ENCODE results near the gene SPRR2D. TPM values are rescaled to one million over a fixed set of nuclear protein-coding genes. Genes with fewer than 3 reads are reported as not detected.

Gene SPRR2D
- total RNA-seq, 4 donors from 2014 or later: not detected

DNA sequence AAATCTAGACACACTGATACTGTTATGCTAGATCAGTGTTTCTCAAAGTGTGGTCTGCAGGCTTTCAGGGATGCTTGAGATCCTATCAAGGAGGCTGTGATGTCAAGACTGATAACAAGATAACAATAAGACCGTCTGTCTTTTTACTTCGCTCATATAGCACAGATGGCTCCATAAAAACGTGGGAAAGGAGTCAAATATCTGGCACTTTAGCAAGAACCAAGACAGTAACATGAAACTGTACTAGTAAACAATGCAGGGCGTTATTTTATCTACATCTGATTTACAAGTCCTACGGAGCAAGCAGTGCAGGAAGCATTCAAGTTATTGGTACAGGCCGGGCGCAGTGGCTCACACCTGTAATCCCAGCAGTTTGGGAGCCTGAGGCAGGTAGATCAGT lies 43.0 kb downstream of the SPRR2D start:
- H3K27ac ChIP-seq: no peak overlapping the region
- H3K36me3 ChIP-seq: no peaks in the 10 kb centered on the region
- WGBS, 2 donors (ENCODE audit: low coverage in 1 of 2): 31 to 32% methylated on average over 6 to 7 of the region's 7 CpGs
- H3K4me1 ChIP-seq: no peaks in the 10 kb centered on the region
- no peak for TF ChIP-seq EP300 (IDR thresholded peaks at IDR 0.05; ENCODE audit: low read depth)
- TF ChIP-seq, protein P1, sequence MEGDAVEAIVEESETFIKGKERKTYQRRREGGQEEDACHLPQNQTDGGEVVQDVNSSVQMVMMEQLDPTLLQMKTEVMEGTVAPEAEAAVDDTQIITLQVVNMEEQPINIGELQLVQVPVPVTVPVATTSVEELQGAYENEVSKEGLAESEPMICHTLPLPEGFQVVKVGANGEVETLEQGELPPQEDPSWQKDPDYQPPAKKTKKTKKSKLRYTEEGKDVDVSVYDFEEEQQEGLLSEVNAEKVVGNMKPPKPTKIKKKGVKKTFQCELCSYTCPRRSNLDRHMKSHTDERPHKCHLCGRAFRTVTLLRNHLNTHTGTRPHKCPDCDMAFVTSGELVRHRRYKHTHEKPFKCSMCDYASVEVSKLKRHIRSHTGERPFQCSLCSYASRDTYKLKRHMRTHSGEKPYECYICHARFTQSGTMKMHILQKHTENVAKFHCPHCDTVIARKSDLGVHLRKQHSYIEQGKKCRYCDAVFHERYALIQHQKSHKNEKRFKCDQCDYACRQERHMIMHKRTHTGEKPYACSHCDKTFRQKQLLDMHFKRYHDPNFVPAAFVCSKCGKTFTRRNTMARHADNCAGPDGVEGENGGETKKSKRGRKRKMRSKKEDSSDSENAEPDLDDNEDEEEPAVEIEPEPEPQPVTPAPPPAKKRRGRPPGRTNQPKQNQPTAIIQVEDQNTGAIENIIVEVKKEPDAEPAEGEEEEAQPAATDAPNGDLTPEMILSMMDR (IDR thresholded peaks at IDR 0.05): no peak
- no peak for TF ChIP-seq POLR2AphosphoS5 (IDR thresholded peaks at IDR 0.05)
- no peak for TF ChIP-seq POLR2A (IDR thresholded peaks at IDR 0.05)
- no peak for DNase-seq
- H3K27me3 ChIP-seq: no peaks in the 10 kb centered on the region
- in situ Hi-C loops (cut with MboI; ENCODE audit: low pct_ligation_motif_present in 1 of 4, low pct_unique_long_range_greater_than_20kb in 1 of 4, low sequenced_read_pairs in 3 of 4) (no loop called here), intact Hi-C loops (cut with DNase I; ENCODE audit: low total_unique reads) (no loop called here)
- no peaks in the 10 kb centered on the region for H3K9me3 ChIP-seq
- no peak overlapping the region for H3K4me3 ChIP-seq

DNA sequence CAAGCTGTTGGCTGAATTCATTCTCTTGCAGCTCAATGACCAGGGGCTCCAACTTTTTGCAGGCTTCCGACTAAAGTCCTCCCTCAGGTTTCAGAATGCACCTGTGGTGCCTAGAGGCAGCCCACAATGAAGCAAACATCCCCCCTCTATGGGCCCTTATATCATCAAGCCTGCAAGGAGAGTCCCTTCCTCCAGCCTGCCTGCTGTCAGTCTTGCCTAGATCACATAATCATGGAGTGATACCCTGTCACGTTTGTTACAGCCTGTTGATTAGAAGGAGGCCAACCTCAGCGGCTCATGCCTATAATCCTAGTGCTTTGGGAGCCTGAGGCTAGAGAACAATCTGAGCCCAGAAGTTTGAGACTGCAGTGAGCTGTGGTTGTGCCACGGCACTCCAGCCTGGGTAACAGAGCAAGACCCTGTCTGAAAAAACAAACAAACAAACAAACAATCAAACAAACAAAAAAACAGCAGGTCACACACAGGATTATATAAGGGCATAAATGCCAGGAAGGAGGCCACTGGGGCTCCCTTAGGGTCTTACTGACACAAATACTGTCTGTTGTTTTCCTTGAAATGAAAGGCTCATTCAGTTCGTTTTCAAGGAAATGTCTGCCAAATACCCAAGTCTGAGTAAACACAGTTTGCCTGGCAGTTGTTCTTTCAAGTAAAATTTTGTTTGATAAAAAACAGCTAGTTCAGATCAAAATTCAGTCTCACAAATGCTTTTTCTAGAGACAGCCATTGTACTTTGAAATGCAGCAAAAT lies 44.1 kb downstream of the SPRR2D start:
- no peak overlapping the region for H3K4me3 ChIP-seq
- DNase-seq: no peak
- 22 to 25% methylated on average over 2 to 5 of the region's 5 CpGs for WGBS, 2 donors (ENCODE audit: low coverage in 1 of 2)
- H3K27ac ChIP-seq: no peak overlapping the region
- no peaks in the 10 kb centered on the region for H3K36me3 ChIP-seq
- in situ Hi-C loops (cut with MboI; ENCODE audit: low pct_ligation_motif_present in 1 of 4, low pct_unique_long_range_greater_than_20kb in 1 of 4, low sequenced_read_pairs in 3 of 4) (no loop called here), intact Hi-C loops (cut with DNase I; ENCODE audit: low total_unique reads) (no loop called here)
- no peaks in the 10 kb centered on the region for H3K27me3 ChIP-seq
- H3K9me3 ChIP-seq: no peaks in the 10 kb centered on the region
- H3K4me1 ChIP-seq: no peaks in the 10 kb centered on the region
- TF ChIP-seq EP300 (IDR thresholded peaks at IDR 0.05; ENCODE audit: low read depth) (no peak), POLR2AphosphoS5 (IDR thresholded peaks at IDR 0.05) (no peak), POLR2A (IDR thresholded peaks at IDR 0.05) (no peak)
- TF ChIP-seq, protein P1 (IDR thresholded peaks at IDR 0.05): no peak

DNA sequence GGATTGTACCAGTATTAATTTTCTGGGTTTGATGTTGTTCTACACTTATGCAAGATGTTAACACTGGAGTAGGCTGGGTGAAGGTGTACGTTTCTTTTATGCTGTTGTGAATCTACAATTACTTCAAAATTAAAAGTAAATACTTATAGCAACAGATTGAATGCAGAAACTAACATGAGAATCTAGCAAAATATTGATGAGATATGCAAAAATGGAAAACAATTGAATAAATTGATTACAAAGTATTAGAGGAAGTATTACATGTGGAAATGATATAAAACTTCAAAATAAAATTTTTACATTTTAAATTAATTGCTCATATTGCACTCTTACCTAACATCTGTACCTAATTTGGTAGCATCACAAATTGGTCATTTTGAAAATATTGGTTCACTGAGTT lies 45.1 kb downstream of the SPRR2D start:
- Histone ChIP-seq H3K27me3 (no peaks in the 10 kb centered on the region), H3K4me1 (no peaks in the 10 kb centered on the region), H3K27ac (no peak overlapping the region), H3K9me3 (no peaks in the 10 kb centered on the region), H3K4me3 (no peak overlapping the region), H3K36me3 (no peaks in the 10 kb centered on the region)
- 29 to 73% methylated on average over 1 of the region's 1 CpG for WGBS, 2 donors (ENCODE audit: low coverage in 1 of 2)
- DNase-seq: no peak
- in situ Hi-C loops (cut with MboI; ENCODE audit: low pct_ligation_motif_present in 1 of 4, low pct_unique_long_range_greater_than_20kb in 1 of 4, low sequenced_read_pairs in 3 of 4) (no loop called here), intact Hi-C loops (cut with DNase I; ENCODE audit: low total_unique reads) (no loop called here)
- TF ChIP-seq POLR2A (IDR thresholded peaks at IDR 0.05) (no peak), EP300 (IDR thresholded peaks at IDR 0.05; ENCODE audit: low read depth) (no peak), POLR2AphosphoS5 (IDR thresholded peaks at IDR 0.05) (no peak)
- TF ChIP-seq, protein P1 (IDR thresholded peaks at IDR 0.05): no peak

DNA sequence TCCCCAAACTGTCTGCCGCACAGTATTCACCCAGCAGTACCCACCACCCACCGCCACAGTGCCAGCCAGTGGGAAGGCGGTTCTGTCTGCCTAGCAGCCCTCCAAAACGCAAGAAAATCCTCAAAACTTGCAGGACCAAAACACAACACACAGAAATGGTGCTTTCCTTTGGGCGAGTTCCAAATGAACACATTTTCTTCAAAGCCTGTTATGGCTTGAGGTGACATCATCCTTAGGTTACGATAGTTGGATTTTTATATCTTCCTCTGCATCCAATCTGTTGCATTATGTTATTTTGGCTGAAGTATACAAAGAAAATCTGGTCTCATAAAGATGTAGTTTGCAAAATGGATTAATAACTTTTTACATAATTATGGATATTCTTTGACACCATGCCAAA lies 47.7 kb downstream of the SPRR2D start:
- H3K4me1 ChIP-seq: no peaks in the 10 kb centered on the region
- no peaks in the 10 kb centered on the region for H3K36me3 ChIP-seq
- H3K9me3 ChIP-seq: no peaks in the 10 kb centered on the region
- 79 to 80% methylated on average over 5 to 6 of the region's 6 CpGs for WGBS, 2 donors (ENCODE audit: low coverage in 1 of 2)
- no peak for DNase-seq
- intact Hi-C loops (cut with DNase I; ENCODE audit: low total_unique reads): no loop called here
- in situ Hi-C loops (cut with MboI; ENCODE audit: low pct_ligation_motif_present in 1 of 4, low pct_unique_long_range_greater_than_20kb in 1 of 4, low sequenced_read_pairs in 3 of 4): no loop called here
- no peak overlapping the region for H3K4me3 ChIP-seq
- TF ChIP-seq, protein P1 (IDR thresholded peaks at IDR 0.05): no peak
- no peak overlapping the region for H3K27ac ChIP-seq
- H3K27me3 ChIP-seq: no peaks in the 10 kb centered on the region

Small RNA genes within 50 kb of the gene (small RNA-seq; reads per million reads assigned to genes)
- gene AL356867.1 (0 reads per million in 4 donors), gene RF00322 (0 reads per million in 4 donors)

Other genes with a start within 250 kb of the SPRR2D start
- gene LCE1D, start 244.4 kb downstream of the SPRR2D start, total RNA-seq: not detected
- gene LCE1C, start 234.5 kb downstream of the SPRR2D start, total RNA-seq: not detected
- gene LCE1B, start 229.1 kb downstream of the SPRR2D start, total RNA-seq: not detected
- not detected for gene LCE1A, start 213.6 kb downstream of the SPRR2D start, total RNA-seq
- gene LCE6A, start 198.3 kb downstream of the SPRR2D start, total RNA-seq: not detected
- not detected for gene LCE7A, start 181.1 kb downstream of the SPRR2D start, total RNA-seq
- gene SMCP, start 162.8 kb downstream of the SPRR2D start, total RNA-seq: not detected
- gene IVL, start 132.6 kb downstream of the SPRR2D start, total RNA-seq: not detected
- not detected for gene SPRR5, start 93.9 kb downstream of the SPRR2D start, total RNA-seq
- gene SPRR4, start 70.5 kb downstream of the SPRR2D start, total RNA-seq: not detected
- not detected for gene SPRR1A, start 57.0 kb downstream of the SPRR2D start, total RNA-seq
- gene SPRR3, start 39.4 kb downstream of the SPRR2D start, total RNA-seq: not detected
- not detected for gene SPRR1B, start 9.9 kb downstream of the SPRR2D start, total RNA-seq
- gene SPRR2A, start 16.4 kb upstream of the SPRR2D start, total RNA-seq: not detected
- gene SPRR2B, start 30.5 kb upstream of the SPRR2D start, total RNA-seq: not detected
- gene SPRR2E, start 53.4 kb upstream of the SPRR2D start, total RNA-seq: not detected
- not detected for gene SPRR2F, start 72.4 kb upstream of the SPRR2D start, total RNA-seq
- not detected for gene SPRR2G, start 109.8 kb upstream of the SPRR2D start, total RNA-seq
- gene LELP1, start 162.3 kb upstream of the SPRR2D start, total RNA-seq: not detected
- not detected for gene PRR9, start 176.5 kb upstream of the SPRR2D start, total RNA-seq
- gene LORICRIN, start 218.6 kb upstream of the SPRR2D start, total RNA-seq: not detected